C4-2B (cell line): ENCODE results near the gene CYP26B1.

Experiments
- ZFX ChIP-seq: fragments of 450-650 bp; IDR thresholded peaks from 2 replicates; pipeline ENCODE4 v1.6.1; 2017
- TF ChIP-seq, protein P1 (sequence below): fragments of 450-650 bp; conservative IDR thresholded peaks from 2 replicates; pipeline ENCODE4 v1.5.1; 2017; ENCODE audit warnings: mild to moderate bottlenecking

DNA sequence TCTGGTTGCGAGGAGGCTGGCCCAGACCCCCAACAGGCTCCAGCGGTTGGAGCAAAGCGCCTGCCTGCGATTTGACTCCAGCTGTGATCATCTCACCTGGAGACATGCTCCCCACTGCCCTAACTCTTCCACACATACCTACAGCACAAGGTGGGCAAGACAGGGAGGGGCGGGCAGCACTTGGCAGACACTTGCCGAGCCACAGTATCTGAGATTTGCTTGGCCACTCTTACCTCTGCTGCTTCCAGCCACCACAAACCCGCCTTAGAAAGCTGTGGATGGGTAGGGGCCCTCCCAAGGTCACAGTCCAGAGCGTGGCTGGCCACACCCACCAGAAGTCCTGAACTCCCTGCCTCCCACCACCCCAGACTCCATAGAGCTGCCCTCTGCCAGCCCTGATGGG, 8.2 kb downstream of the CYP26B1 start:
- TF ChIP-seq, protein P1, sequence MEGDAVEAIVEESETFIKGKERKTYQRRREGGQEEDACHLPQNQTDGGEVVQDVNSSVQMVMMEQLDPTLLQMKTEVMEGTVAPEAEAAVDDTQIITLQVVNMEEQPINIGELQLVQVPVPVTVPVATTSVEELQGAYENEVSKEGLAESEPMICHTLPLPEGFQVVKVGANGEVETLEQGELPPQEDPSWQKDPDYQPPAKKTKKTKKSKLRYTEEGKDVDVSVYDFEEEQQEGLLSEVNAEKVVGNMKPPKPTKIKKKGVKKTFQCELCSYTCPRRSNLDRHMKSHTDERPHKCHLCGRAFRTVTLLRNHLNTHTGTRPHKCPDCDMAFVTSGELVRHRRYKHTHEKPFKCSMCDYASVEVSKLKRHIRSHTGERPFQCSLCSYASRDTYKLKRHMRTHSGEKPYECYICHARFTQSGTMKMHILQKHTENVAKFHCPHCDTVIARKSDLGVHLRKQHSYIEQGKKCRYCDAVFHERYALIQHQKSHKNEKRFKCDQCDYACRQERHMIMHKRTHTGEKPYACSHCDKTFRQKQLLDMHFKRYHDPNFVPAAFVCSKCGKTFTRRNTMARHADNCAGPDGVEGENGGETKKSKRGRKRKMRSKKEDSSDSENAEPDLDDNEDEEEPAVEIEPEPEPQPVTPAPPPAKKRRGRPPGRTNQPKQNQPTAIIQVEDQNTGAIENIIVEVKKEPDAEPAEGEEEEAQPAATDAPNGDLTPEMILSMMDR: no peak
- TF ChIP-seq ZFX: no peak
